Prostate gland (tissue), 2 donors: ENCODE measurements around the gene CASTOR2.
"Not testable (repeated sequence)": the region's sequence is repeated elsewhere in the genome, so short reads cannot be mapped to it uniquely, and the experiment has no call there.

Experiments used
- POLR2A ChIP-seq: fragments of 450-650 bp; IDR thresholded peaks from one replicate; pipeline ENCODE4 v1.6.1; 2016; ENCODE audit warnings: antibody characterized with exemption, mild to moderate bottlenecking
- TF ChIP-seq, protein P1 (sequence below), 4 experiments: fragments of 200-600 bp in 2 of 4; fragments of 450-650 bp in 2 of 4; sonication (generic) in 2 of 4; IDR thresholded peaks; 1 replicate in 3 of 4; 2 replicates in 1 of 4; pipeline ENCODE4 v1.5.1; 2016 to 2019; ENCODE audit warnings: antibody characterized with exemption in 4 of 4, mild to moderate bottlenecking in 2 of 4, moderate library complexity in 2 of 4

DNA sequence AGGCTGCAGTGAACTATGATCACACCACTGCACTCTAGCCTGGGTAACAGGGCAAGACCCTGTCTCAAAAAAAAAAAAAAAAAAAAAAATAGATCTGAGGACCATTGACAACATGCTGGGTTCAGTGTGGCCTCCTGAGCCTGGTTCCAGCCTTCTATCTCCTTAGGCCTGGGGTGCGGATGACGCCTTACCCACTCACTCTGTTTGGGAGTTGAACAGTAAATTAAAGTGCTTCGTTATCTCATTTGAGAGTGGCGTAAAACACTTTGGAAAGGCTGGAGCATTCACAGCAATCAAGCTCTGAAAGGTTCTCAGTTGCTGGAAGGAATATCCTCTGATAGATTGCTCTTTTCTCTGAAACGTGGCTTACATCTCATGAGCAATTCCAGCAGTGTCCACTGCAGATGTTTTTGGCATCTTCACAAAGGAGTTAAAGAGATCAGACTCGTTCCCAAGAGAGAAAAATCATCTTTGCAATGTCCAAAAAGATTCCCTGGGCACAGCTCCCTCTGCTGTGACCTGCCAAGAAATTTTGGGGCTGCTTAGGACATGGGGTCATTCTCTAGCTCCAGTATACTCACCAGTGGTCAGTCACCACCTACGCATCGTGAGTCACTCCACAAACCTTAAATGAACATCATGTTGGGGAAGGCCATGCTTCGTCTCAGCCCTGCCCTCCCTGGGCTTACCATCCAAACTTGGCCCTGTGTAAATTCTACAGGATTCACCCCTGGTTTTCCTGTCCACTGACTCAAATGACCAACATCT, 23.0 kb upstream of the CASTOR2 start:
- TF ChIP-seq, protein P1, sequence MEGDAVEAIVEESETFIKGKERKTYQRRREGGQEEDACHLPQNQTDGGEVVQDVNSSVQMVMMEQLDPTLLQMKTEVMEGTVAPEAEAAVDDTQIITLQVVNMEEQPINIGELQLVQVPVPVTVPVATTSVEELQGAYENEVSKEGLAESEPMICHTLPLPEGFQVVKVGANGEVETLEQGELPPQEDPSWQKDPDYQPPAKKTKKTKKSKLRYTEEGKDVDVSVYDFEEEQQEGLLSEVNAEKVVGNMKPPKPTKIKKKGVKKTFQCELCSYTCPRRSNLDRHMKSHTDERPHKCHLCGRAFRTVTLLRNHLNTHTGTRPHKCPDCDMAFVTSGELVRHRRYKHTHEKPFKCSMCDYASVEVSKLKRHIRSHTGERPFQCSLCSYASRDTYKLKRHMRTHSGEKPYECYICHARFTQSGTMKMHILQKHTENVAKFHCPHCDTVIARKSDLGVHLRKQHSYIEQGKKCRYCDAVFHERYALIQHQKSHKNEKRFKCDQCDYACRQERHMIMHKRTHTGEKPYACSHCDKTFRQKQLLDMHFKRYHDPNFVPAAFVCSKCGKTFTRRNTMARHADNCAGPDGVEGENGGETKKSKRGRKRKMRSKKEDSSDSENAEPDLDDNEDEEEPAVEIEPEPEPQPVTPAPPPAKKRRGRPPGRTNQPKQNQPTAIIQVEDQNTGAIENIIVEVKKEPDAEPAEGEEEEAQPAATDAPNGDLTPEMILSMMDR (IDR thresholded peaks at IDR 0.05): not testable (repeated sequence)
- TF ChIP-seq POLR2A: not testable (repeated sequence)
